ENCODE measurements around the gene BCL2L1. TPM values are rescaled to one million over a fixed set of nuclear protein-coding genes. Genes with fewer than 3 reads are reported as not detected.

The BCL2L1 gene
- total and polyA plus RNA-seq, 10 of the 15 experiments (the other 5 are each of a cell fraction or from before 2014, with no cell fraction given) = 0.63 to 67.7 (median 43.6) TPM

DNA sequence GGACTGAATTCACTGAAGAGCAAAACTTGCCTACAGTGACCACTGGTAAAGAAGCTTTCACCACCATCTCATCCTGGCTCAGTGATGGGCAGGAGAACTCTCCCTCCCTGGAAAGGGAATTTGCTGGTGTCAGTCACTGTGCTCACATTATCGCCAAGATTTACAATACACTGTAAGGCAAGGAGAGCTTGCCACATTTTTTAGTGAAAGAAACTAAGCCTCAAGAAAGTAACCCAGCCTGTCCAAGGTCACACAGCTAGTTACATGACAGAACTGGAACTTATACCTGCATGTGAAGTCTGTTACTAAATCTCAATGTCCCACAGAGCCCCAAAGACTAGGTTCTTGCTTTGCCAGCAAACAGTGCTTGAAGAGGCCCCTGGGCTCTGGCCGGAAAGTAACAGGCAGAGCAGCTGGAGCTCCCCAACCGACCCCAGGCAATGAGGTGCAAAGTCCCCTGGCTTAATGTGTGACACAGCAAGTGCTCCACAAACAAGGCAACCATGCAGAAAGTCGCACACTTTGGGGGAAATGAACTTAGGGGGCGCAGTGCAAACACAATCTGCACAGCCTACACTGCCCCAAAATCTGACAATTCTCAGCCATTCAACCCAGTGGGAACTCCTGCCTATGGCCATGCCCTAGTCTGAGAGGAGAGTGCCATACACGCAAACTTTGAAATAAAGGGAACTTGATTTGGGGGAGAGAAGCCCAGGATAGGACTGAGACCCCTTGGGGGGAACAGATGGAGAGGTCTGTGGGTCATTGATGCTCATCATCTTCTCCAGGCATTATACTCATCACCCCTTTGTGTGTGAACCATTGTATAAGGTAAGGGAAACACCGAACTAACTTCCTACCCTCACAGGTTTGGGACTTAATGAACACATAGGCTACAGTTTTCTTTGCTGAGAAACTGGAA is 1.9 kb downstream of the BCL2L1 start (continued):
- TF ChIP-seq MYC (IDR thresholded peaks at IDR 0.05; ENCODE audit: insufficient read depth, insufficient read length, insufficient replicate concordance, low read length, severe bottlenecking) (no peak), SIN3A (IDR thresholded peaks at IDR 0.05; ENCODE audit: low read depth, low read length) (peak; percentile 61; the same call in 1 of the 2 replicates), NR2F1 (conservative IDR thresholded peaks at IDR 0.05) (peak; percentile 26; the same call in 1 of the 2 replicates), TCF7 (IDR thresholded peaks at IDR 0.05; ENCODE audit: borderline replicate concordance) (no peak), MYB (IDR thresholded peaks at IDR 0.05; ENCODE audit: borderline replicate concordance, low read depth, low read length) (no peak), EED (IDR thresholded peaks at IDR 0.05; ENCODE audit: low read depth) (no peak), CHD2 (IDR thresholded peaks at IDR 0.05; ENCODE audit: borderline replicate concordance, low read depth, low read length) (0 out of 2 replicates have a peak, but pooled peaks have one; percentile 31), SPI1 (IDR thresholded peaks at IDR 0.05; ENCODE audit: borderline replicate concordance, insufficient read depth, low read depth, low read length) (no peak), TBL1XR1 (IDR thresholded peaks at IDR 0.05; ENCODE audit: low read depth, low read length) (no peak), IKZF2 (IDR thresholded peaks at IDR 0.05) (peak in 1 of 2 experiments; percentile 26; a peak in 1 of 4 replicates), MTA2 (IDR thresholded peaks at IDR 0.05; ENCODE audit: low read depth) (peak; percentile 16; the same call in 1 of the 2 replicates), TCF12 (IDR thresholded peaks at IDR 0.05; ENCODE audit: low read depth, low read length) (peak; percentile 57; the same call in 1 of the 2 replicates), IKZF1 (conservative IDR thresholded peaks at IDR 0.05) (peak; percentile 30; the same call in 1 of the 2 replicates), LARP7 (IDR thresholded peaks at IDR 0.05) (peak; percentile 59; the same call in 1 of the 2 replicates), MEF2A (IDR thresholded peaks at IDR 0.05; ENCODE audit: insufficient read depth, low read depth, low read length) (no peak)
- TF ChIP-seq, protein P1, sequence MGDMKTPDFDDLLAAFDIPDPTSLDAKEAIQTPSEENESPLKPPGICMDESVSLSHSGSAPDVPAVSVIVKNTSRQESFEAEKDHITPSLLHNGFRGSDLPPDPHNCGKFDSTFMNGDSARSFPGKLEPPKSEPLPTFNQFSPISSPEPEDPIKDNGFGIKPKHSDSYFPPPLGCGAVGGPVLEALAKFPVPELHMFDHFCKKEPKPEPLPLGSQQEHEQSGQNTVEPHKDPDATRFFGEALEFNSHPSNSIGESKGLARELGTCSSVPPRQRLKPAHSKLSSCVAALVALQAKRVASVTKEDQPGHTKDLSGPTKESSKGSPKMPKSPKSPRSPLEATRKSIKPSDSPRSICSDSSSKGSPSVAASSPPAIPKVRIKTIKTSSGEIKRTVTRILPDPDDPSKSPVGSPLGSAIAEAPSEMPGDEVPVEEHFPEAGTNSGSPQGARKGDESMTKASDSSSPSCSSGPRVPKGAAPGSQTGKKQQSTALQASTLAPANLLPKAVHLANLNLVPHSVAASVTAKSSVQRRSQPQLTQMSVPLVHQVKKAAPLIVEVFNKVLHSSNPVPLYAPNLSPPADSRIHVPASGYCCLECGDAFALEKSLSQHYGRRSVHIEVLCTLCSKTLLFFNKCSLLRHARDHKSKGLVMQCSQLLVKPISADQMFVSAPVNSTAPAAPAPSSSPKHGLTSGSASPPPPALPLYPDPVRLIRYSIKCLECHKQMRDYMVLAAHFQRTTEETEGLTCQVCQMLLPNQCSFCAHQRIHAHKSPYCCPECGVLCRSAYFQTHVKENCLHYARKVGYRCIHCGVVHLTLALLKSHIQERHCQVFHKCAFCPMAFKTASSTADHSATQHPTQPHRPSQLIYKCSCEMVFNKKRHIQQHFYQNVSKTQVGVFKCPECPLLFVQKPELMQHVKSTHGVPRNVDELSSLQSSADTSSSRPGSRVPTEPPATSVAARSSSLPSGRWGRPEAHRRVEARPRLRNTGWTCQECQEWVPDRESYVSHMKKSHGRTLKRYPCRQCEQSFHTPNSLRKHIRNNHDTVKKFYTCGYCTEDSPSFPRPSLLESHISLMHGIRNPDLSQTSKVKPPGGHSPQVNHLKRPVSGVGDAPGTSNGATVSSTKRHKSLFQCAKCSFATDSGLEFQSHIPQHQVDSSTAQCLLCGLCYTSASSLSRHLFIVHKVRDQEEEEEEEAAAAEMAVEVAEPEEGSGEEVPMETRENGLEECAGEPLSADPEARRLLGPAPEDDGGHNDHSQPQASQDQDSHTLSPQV (IDR thresholded peaks at IDR 0.05) = no peak
- TF ChIP-seq, protein P2, sequence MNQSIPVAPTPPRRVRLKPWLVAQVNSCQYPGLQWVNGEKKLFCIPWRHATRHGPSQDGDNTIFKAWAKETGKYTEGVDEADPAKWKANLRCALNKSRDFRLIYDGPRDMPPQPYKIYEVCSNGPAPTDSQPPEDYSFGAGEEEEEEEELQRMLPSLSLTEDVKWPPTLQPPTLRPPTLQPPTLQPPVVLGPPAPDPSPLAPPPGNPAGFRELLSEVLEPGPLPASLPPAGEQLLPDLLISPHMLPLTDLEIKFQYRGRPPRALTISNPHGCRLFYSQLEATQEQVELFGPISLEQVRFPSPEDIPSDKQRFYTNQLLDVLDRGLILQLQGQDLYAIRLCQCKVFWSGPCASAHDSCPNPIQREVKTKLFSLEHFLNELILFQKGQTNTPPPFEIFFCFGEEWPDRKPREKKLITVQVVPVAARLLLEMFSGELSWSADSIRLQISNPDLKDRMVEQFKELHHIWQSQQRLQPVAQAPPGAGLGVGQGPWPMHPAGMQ (IDR thresholded peaks at IDR 0.05; ENCODE audit: borderline replicate concordance) = no peak
- TF ChIP-seq, protein P3, sequence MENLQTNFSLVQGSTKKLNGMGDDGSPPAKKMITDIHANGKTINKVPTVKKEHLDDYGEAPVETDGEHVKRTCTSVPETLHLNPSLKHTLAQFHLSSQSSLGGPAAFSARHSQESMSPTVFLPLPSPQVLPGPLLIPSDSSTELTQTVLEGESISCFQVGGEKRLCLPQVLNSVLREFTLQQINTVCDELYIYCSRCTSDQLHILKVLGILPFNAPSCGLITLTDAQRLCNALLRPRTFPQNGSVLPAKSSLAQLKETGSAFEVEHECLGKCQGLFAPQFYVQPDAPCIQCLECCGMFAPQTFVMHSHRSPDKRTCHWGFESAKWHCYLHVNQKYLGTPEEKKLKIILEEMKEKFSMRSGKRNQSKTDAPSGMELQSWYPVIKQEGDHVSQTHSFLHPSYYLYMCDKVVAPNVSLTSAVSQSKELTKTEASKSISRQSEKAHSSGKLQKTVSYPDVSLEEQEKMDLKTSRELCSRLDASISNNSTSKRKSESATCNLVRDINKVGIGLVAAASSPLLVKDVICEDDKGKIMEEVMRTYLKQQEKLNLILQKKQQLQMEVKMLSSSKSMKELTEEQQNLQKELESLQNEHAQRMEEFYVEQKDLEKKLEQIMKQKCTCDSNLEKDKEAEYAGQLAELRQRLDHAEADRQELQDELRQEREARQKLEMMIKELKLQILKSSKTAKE (IDR thresholded peaks at IDR 0.05; ENCODE audit: low read depth, poor library complexity, severe bottlenecking) = no peak
- TF ChIP-seq, protein P4, sequence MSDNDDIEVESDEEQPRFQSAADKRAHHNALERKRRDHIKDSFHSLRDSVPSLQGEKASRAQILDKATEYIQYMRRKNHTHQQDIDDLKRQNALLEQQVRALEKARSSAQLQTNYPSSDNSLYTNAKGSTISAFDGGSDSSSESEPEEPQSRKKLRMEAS (IDR thresholded peaks at IDR 0.05; ENCODE audit: low read depth, low read length) = no peak
